NCI-H2196 treated with DMSO at 0.1 percent for 48 hours (cell line): Measurements from ENCODE around the gene MDK.

Experiments used
- DNase-seq: peaks from one replicate; lab custom pipeline; 2025; ENCODE audit not compliant: unreplicated experiment; lab: John Stamatoyannopoulos, UW

The MDK gene

DNA sequence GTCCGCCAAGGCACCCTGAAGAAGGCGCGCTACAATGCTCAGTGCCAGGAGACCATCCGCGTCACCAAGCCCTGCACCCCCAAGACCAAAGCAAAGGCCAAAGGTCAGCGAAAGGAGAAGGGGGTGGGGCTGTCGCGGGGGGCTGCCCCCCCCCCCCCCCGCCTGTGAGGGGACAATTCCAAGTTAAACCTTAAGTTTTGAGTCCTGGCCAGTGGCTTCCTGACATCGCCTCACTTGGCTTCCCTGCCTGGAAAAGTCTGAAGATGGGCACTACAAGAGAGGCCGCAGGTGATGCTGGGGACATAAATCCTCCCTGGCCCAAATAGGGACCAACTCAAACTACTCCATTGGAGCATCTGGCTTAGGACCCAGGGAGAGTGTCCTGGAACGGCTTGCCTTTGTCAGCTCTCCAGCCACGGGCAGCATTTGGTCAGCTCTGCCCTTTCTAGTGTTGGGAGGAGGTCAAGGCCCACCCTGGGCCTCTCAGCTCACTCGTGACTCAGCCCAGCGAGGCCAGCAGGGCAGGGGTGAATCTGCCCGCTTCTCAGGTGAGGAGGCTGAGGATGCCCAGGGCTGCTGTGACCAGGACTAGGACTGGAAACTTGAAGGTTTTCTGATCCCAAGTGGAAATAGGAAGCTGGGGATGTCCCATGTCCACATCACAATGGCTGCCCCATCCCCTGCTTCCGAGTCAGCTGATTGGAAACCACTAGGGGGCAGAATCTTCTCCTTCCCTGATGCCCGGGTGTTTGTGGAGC, 1.4 kb downstream of the MDK start:
- DNase-seq, result peak; percentile 38

DNA sequence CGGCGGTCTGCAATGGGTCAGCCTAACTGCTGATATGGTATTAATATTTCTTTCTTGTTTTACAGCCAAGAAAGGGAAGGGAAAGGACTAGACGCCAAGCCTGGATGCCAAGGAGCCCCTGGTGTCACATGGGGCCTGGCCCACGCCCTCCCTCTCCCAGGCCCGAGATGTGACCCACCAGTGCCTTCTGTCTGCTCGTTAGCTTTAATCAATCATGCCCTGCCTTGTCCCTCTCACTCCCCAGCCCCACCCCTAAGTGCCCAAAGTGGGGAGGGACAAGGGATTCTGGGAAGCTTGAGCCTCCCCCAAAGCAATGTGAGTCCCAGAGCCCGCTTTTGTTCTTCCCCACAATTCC, 1.9 kb downstream of the MDK start:
- no peak for DNase-seq

DNA sequence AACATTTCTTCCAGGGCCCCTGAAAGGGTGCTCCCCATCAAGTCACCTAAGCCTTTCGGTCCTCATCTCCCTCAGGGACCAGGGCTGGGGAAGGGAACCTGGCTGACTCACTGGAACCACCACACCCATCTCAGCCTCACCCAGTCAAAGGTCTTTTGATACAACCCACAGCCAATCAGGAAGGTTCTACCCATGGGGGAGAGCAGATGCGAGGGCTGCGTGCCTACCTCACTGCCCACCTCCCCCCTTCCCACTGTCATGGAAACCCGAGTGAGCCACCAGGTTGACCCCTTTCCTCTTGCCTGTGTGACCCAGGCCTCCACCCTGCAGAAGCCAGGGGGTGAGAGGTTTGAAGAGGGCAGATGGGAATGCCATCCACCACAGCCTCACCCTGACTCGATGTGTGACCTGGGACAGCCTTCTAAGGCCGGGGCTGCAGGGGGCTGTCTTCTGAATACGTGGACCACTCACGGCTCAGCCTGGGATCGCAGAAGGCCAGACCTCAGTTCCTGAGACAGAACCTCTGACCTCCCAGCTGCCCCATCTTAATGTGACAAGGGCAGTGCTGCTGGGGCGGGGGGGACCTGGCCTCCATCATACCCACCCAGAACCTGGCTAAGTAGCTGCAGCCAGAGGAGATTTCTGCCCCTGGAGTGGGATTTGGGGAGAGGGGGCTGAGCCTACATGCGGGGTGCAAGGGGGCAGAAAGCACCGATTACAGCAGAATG, 2.7 kb downstream of the MDK start:
- no peak for DNase-seq

DNA sequence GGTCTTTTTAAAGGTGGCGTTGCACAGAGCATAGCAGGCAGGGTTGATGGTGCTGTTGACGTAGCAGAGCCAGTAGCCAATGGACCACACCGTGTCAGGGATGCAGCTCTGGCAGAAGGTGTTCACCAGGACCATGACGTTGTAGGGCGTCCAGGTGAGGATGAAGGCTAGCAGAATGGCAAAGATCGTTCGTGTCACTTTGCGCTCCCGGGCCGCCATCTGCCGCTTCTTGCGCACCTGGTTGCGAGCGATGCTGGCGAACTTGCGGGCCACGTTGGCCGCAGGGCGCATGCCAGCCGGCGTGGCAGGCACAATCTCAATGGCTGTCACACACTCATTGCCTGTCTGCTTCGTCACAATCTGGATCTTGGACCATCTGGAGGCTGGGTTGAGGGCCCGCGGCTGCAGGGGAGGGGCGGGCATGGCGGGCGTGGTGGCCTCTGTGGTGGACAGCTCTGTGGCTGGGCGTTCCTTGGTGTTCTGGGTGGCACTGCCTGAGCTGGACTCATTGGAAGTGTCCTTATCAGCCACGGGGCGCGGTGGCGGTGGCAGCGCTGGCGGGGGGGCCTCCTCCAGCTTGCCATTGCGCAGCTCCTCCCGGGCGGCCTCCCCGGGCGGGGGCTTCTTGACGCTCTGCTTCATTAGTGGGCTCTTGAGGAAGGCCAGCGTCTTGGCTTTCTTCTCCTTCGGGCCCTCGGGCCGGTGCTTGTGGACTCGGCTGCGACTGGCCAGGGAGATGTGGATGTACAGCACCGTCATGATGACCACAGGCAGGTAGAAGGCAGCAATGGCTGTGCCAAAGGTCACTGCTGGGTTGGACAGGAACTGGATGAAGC, 3.9 kb downstream of the MDK start:
- DNase-seq, result no peak

DNA sequence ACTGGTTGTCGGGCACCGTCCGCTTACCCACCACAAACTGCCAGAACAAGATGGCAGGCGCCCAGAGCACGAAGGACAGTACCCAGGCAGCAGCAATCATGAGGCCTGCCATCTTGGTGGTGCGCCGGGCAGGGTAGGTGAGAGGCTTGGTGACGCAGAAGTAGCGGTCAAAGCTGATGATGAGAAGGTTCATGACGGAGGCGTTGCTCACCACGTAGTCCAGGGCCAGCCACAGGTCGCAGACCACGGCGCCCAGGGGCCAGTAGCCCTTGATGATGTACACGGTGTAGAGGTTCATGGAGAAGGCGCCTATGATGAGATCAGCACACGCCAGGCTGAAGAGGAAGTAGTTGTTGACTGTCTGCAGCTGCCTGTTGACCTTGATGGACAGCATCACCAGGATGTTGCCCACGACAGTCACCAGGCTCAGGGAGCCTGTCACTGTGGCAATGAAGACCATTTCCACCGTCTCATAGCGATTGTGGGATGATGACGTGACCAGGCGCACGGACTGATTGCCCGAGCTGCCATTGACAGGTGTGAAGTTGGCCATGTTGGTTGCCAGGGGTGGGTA, 4.6 kb downstream of the MDK start:
- no peak for DNase-seq

DNA sequence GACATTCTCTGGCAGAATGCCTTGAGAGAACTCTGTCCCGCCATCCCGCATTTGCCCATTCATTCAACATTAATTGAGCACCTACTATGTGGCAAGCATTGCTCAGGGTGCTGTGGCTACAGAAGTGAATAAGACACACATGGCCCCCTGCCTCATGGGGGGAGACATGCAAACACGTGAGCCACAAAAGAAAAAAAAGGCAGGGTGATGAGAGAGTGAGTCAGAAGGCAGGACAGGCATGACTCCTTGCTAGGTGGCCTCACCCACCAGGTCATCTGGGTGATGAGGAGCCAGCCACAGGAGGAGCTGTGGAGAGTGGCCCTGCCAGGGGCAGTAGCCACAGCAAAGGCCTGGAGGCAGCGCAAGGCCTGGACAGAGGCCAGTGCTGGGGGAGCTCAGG, 5.2 kb downstream of the MDK start:
- no peak for DNase-seq

DNA sequence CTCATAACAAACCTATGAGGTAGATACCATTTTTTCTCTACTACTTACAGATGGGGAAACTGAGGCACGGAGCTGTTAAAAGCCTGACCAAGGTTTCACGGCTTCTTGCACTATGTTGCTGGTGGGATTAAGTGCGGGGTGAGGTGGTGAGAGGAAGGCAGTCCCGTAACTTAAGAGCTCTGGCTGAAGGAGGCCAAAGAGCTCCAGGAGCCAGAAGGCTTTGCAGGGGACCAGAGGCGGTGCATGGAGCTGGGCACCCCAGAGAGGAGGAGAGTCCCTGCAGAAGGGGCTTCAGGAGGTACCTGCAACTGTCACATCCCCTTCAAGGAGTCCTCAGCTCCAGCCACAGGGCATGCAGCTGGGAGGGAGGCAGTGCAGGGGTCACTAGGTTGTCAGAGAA, 6.0 kb downstream of the MDK start:
- no peak for DNase-seq

DNA sequence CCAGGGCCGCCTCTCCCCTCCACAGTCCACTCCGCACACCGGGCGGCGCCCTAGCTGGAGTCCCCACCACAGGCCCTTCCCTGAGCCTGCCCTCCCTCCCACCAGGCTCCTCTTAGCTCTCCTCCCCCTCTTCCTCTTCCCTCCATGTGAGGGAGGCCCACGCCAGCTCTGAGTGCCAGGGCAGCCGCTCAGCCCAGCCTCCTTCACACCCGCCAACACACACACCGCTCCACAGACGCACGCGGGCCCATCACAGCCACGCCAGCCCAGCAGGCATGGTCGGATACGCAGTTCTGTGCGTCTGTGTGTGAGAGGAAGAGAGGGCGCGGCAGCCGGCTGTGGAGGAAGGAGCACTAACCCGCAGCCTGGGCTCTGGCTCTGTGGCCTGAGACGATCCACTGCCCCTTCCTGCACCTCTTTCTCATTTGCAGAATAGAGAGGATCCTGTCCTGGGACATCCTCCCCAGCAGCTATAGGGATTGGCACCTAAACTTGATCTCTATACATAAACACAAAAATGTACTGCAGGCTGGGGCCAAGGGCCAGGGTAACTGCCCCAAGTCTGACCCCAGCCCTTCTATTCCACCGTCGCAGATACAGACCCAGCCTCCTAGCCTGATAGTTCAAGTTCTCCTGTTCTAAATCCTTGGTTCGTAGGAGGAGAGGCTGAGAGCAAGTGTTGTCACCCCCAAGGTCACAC, 6.6 kb downstream of the MDK start:
- no peak for DNase-seq

DNA sequence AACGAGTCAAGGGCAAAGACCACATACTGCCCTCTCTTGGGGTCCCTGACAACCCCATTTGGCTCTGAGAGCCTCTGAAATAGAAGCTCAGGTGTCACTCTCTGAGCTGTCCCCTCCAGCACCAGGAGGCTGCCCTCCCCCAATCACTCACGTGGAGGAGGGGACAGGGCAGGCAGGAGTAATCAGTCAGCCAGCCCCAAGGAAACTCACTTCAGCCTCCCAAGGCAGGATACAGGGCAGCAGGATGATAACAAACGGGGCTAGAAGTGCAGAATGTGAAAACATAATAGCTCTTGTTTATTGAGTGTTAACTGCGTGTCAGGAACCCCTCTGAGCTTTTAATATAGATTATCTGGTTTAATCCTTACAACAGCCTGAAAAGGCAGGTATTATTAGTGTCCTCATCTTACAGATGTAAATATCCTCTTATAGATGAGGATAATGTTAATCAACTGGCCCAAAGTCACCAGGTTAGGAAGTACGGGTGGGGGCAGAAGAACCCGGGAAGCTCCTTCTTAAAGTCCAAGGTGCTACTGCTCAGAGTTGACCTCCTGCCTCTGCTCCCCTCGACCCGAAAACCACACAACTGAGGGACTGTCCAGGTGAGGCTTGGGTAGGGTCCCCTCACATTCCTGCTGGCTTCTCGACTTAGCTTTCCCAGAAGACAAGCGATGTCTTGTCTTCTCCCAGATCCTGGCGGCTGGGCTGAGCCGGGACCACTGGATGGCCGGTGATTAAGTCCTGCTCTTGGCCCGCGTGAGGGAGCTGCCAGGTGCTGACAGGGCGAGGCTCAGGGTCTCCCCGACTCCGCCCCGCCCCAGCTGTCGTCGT, 7.4 kb downstream of the MDK start:
- DNase-seq, result no peak

DNA sequence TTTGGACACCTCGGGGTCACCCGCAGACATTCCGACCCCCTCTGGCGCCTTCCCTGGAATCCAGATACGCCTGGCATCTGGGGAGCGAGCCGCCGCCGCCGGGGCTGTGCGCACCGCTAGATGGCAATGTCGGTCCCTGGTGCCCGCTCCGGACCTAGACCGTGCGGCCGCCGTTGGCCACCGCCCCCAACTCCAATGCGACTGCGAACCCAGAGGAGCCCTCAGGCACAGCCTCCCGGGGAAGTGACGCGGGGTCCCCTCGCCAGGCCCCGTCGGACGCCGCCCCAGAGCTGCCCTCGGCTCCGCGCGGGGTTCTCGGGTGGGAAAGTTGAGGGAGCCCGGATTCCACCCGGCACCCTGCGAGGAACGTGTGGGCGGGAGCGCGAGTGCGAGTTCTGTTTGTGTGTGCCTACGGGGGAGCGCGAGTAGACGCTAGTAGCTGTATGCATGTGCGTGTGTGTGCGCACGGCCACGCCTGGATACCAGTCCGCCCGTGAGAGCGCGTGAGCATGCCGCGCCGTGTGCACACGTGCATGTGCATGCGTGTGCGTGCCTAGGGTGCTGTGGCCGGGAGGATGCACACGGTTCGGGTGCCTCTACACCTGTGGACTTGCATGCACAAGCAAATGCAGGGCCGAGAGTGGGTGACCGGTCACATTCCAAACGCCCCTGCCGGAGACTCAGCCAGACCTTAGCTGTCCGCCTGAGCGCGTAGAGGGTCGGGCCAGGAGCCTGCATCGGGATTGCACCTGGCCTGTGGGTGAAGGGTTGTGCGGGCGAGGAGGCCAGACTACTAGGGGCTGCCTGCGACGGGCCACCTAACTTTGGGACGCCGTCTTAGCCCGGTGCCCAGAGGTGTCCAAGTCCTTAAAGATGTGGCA, 8.2 kb downstream of the MDK start:
- DNase-seq, result no peak

DNA sequence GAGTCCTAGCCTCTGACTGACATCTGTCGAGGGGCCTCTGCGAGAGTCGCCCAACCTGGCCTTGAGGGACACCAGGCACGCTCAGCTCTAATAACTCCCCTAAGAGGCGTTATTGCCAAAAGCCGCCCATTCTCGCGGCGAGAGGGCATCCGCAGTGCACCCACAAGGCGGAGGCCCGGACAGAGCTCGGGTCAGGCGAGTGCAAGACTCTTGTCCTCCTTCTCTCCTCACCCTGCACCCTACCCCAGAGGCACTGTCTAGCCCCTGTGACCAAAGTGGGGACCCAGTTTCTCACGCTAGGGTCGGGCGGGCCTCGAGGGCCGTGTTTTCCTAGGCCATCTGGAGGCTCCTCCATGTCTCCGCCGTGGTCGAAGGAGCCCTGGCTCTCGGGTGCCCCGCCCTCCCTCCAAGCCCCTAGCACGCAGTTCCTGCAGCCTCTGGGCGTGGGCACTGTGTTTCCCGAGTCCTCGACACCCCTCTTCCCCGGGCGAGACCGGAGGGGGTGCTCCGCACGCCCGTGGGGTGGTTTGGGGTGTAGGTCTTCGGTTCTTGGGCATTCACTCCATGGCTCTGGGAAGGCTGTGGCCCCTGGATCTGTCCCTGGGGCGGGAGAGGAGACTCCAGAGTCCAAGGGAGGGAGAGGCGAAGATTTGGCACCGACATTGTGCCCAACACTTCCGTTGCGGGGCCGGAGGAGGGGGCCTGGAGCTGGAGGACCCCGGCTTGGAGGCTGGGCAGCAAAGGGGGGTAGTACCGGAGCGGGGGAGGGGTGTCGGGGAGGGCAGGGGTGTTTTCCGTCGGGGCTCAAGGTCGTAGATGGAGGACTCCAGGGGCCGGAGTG, 9.1 kb downstream of the MDK start:
- no peak for DNase-seq

DNA sequence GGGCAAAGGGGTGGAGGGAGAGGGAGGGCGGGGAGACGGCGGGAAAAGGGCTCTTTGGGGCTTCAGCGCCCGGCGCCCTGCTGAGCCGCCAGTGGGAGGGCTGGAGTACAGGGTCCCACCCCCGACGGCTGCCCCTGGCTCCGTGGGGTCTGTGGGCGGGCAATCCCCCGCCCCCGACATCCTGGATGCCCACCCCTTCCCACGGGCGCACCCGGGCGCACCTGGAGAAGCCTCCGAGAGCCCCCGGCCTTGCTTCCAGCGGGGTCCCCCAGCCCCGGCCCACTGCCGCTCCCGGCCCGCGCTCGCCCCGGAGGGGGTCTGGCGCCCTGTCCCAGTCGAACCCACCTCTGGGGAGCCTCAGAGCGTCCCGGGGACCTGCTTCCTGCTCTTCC, 9.7 kb downstream of the MDK start:
- no peak for DNase-seq

DNA sequence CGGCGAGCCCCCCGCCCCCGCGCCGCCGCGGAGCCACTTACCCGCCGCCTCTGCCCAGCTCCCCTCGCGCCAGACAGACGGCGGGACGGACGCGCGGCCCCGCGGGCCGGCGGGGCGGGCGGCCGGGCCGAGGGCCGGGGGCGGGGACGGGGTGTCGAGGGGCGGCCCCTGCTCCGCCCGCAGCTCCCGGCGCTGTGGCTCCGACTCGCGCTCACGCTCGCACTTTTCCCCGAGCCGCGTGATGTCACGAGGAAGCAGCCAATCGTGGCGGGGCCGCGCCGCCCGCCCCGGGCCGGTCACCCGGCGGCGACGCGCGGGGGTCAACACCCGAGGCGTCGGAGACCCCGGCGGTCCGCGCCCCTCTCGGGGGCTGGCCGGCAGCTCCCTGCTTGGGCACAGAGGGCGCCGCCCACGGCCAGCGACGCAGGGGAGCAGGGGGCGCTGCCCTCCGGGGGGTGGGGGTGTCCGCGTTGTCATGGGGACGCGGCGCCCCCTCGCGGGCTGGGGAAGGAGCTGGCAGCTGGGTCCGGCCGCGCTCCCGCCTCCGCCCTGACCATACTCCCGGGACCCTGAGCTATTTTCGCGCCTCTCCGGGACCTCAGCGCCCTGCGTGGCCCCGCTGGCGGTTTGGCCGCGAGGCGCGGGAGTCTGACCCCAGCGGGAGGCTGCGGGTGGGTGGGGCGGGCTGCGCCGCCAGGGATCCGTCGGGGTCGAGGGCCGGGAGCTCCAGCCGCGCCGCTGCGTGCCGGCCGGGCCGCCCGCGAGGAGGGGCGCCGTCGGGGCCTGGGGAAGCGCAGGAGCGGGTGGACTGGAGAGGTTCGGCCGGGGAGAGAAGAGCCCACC, 10.3 kb downstream of the MDK start, which contains the start of gene CHRM4:
Gene CHRM4 (minus strand): TSS at position 199 of the 843 bp plus-strand sequence. CDS start 5,219 bp downstream, outside the sequence.
- peak; percentile 84 for DNase-seq

DNA sequence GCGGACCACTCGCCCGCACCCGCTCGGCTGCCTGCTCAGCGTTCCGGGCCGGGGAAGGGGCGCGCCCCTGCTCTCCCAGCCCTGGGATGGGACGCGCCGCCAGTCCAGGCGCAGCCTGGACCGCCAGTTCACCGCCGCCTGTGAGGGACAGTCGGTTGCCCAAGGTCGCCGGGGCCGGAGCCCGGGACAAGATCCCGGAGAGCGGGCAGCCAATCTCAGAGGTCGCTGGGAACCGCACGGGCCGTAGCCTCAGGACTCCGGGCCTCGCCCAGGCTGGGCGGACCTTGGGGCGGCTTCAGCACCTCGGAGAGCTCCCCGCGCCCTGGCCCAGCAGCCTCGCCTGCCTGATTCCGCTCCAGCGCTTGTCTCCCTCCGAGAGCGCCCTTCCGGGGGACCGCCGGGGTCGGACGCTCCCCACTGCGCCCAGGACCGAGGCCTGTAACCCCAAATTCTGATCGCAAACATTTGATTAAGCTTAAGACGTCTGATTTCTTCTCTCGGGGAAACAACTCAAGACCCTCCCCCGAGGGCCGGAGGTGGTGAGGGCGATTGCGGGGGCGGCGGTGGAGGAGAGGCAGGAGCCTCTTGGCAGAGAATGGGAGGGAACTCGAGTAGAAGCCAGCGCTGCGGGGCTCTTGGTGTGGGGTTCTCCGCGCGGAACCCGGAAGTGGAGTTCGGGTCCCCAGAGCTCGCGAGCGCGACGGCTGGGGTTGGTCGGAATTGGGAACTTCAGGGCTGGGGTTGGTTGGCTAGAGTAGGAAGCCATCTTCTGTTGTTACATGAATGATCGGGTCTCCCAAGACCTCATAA, 11.2 kb downstream of the MDK start:
- DNase-seq, result no peak

DNA sequence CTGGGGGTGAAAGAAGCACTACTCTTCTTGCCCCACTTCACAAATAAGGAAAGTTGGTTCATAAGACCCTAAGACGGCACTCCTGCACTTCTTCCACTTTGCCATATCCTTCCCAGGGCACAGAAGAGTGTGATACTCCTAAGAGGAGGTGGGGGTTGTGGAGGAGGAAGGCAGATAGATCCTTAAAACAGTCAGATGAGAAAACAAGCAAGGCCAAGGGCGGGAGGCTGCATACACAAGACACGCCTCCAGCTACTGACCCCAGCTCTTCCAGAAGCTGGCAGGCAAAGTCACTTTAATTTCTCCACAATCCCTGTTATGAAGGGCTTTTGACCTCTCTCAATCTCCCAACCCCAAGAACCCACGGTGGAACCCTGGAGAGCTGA, 11.8 kb downstream of the MDK start:
- no peak for DNase-seq

DNA sequence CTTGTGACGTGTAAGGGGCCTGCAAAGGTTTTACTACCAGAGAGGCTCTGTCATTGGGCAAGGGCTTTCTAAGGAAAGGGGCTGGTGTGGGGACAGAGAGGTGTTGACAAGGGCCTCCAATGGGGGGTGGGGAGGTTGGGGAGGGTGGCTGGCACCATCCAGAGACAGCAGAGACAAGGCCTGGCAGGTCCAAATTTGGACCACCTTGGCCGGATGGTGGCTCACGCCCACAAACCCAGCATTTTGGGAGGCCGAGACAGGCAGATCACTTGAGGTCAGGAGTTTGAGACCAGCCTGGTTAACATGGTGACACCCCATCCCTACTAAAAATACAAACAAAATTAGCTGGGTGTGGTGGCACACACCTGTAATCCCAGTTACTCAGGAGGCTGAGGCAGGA, 12.3 kb downstream of the MDK start:
- no peak for DNase-seq
